Stimulated activated CD4-positive, alpha-beta T cell treated with anti-CD3 and anti-CD28 coated beads, Interleukin-12 subunit alpha, Interleukin-12 subunit beta, amount 100 ng/mL, for 24 hours (primary cell): Measurements from ENCODE around the gene DAB1.

ENCODE experiments used
- DNase-seq, 2 experiments: peaks; one replicate each; pipeline ENCODE4 v3.0.0-alpha.2; 2020; ENCODE audit warnings: low read depth in 2 of 2

The DAB1 gene

GRCh38 chr1:57164584-57164983 lies 259.3 kb downstream of the DAB1 start:
- DNase-seq, result no peak

DNA sequence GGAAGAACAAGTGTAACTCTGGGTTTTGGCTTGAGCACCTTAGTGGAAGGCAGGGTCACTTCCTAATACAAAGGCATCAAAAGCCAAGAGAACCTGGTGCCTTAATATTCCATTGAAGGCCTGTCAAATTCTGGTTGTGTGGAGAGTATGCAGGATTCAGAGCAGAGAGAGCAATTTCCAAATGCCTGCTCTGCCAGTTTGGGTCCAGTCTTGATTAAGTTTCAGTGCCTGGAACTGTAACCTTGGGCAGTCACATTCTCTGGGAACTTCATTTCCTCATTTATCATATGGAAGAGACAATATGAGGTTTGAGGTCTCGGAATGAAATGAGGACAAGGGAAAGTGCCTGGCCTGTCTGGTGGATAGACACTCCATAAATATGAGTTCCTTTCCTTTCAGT lies 260.1 kb downstream of the DAB1 start:
- DNase-seq, result no peak

- no peak for DNase-seq
These were observed 260.5 kb downstream of the DAB1 start for GRCh38 chr1:57163325-57163724.

- no peak for DNase-seq
These were observed 261.1 kb downstream of the DAB1 start for GRCh38 chr1:57162607-57163261.

DNA sequence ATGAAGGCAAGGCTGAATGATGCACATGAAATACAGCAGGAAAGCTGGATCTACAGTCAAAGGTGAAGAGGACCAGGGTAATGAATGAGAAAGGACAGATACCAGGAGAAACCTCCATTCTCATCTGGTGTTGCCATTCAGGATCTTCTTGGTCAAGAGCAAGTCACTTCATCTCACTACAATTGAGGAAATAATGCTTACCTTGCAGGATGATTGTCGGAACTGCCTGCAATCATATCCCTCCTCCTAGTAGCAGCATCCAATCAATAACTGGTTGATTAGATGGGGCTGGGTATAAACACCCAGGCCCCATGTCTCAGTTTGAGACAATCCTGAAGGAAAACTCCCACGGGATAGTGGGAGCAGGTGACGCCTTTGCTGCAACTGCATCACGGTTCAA lies 263.3 kb downstream of the DAB1 start:
- DNase-seq, result no peak

DNA sequence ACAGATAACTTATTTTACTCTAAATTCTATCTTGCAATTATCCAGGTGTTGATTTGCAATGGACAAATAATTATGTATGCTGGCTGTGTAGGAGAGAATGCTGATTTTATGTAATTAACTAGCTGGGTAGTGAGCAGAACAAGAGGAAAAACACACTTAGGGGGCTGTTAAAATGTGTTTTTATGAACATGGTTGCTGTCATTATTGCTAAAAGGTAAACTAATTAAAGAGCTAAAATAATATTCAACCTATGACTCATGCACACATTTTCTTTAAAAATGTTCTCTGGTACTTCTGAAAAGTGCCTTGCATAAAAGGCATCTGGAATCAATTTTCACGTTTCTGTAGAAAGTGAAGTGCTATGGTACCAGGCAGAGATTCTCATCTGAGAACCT lies 265.3 kb downstream of the DAB1 start:
- DNase-seq, result no peak

DNA sequence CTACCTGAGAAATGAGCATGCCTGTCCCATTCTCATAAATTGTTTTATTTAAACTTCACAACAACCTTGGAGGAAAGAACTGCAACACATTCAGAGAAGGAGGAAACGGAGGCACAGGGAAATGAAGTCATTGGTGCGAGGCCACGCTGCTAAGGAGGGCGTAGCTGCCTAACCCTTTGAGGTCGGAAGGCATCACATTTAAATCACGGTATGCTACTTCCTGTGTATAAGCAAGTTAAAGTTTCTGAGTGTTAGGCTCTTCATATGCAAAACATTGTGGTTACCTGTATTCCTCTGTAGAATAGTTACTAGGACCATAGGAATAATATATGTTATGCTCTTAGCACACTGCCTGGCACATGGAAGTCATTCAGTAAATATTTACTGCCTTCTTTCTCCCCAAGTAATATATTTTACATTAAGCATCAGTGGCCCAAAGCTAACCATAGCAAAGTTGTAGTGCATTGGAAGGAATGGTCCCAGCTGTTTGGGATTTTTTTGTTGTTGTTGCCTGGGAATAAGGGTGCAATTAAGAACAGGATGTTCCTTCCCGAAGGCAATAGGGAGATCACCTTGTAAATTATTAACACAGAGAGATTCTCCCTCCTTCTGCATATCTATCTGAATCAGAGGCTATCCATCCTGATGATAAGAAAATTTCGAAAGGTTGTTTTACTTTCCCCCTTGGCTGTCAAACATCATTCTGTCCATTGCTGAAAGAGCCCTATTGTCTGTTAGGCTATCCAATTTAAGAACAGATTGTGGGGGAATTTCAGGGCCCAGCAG lies 265.8 kb downstream of the DAB1 start:
- DNase-seq, result no peak

DNA sequence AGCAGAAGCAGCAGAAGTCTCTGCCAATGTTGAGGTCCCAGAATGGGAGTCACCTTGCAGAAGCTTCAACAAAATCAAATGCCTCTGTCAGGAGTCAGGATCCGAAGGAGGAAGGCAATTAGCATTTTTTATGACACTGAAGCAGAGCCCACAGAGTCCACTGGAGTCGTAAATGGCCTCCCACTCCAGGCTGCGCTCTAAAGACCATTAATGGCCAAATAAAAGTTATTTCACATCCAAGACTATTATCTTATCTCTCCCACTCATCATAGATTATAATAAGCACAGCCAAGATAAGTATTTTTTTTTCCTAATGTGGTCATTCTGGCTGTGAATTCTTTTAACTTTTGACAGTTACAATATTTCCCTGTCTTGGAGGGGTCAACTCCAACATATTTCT lies 267.0 kb downstream of the DAB1 start:
- DNase-seq, result no peak

- DNase-seq, result no peak
These were observed 277.8 kb downstream of the DAB1 start for GRCh38 chr1:57146100-57146499.

GRCh38 chr1:57142999-57143398 lies 280.9 kb downstream of the DAB1 start:
- DNase-seq, result no peak

DNA sequence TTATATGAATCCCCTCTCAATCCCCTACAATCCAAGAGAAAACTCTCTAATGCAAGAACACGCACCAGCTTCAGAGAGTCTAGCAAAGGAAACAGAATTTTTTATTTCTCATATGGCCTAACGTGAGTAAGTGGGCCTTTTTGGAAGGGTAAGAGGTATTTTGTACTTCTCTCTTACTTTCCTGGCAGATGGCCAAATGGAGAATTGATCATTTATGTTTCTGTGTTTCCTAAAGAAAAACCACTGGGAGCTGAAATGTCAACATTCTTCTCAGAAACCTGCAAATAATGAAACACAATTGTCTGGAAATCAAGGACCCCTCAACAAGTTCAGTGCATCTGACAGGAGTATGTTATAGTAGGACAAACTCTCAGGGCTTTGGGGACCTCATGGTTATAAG lies 281.7 kb downstream of the DAB1 start:
- no peak for DNase-seq

DNA sequence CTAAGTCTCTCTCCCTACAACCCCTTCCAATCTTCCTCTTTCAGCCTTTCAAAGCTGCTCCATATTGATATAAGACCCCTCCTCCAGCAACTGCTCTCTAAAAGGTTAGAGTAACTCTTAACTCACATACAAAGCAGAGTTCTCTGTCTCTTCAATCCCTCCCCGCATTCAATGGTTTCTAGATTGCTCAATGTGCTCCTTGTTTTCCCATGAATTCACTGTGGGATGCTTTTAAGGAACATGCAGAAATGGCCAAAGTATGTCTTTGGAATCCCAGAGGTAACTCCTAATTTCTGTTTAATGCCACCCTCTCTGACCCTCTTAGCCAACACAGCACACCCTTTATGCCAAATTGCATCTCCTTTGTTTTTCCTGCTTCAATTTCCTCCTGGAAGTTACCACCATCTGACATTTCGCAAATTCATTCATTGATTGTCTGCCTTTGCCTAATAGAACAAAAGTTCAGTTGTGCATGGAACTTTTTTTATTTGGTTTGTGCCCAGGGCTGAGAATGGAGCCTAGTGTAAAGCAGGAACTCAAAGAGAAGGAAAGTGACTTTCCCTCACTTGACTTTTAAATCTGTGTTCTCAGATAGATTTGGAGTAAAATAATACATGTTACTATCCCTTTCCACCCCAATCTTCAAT lies 285.3 kb downstream of the DAB1 start:
- no peak for DNase-seq

GRCh38 chr1:57137980-57138379 lies 285.9 kb downstream of the DAB1 start:
- DNase-seq, result no peak

GRCh38 chr1:57134803-57135202 lies 289.1 kb downstream of the DAB1 start:
- no peak for DNase-seq

GRCh38 chr1:57133686-57134085 lies 290.2 kb downstream of the DAB1 start:
- DNase-seq, result no peak

- no peak for DNase-seq
These were observed 290.8 kb downstream of the DAB1 start for GRCh38 chr1:57132993-57133622.

DNA sequence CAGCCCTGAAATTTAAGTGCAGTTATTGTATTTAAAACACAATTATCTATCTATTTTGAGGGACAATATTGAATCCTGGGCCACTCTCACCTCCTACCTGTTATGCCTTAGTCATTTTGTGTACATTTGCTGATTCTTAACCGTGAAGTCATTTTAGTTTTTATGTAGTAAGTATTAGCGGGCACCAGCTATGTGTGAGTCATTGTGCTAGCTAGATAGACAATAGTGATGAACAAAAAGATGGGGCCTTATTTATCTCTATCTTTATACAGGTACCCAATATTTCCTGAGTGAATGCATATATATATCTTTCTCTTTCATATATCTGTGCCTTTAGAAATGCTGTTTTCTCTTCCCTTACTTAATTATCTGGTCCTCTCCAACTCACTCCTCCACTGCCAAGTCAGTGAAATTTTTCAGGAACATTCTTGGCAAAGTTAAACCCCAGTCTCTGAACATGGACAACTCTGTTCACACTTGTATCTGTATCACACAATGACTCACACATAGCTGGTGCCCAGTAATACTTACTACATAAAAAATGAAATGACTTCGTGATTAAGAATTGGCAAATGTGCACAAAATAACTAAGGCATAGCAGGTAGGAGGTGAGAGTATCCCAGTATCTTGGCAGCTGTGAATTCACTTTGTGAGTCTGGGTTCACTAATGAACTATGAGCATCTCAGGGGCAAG lies 292.0 kb downstream of the DAB1 start:
- DNase-seq, result no peak

GRCh38 chr1:57131257-57131656 lies 292.6 kb downstream of the DAB1 start:
- DNase-seq, result no peak

- no peak for DNase-seq
These were observed 294.0 kb downstream of the DAB1 start for GRCh38 chr1:57129865-57130264.

DNA sequence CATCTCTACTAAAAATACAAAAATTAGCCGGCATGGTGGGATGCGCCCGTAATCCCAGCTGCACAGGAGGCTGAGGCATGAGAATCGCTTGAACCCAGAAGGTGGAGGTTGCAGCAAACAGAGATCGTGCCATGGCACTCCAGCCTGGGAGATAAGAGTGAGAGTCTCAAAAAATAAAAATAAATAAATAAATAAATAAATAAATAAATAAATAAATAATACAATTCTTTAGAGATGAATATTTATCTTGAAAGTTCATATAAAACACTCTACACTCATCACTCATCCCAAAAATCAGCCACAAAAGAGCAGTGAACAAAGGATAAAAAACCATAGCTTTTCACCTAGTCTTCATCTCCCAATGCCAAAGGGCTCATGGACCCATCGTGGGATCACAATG lies 295.9 kb downstream of the DAB1 start:
- no peak for DNase-seq

GRCh38 chr1:57124768-57125446 lies 299.0 kb downstream of the DAB1 start:
- DNase-seq, result no peak
